Naive thymus-derived CD8-positive, alpha-beta T cell (primary cell): Measurements from ENCODE around the gene SLC22A1. TPM values are rescaled to one million over a fixed set of nuclear protein-coding genes. Genes with fewer than 3 reads are reported as not detected.
"Not testable (repeated sequence)": the region's sequence is repeated elsewhere in the genome, so short reads cannot be mapped to it uniquely, and the experiment has no call there.

ENCODE experiments used
- ATAC-seq, 2 donors: fragments of 150-1000 bp; cut with Tn5 transposase in 1 of 2; sonication (Bioruptor Pico), chemical (Tn5 transposase) in 1 of 2; 1 replicate in 1 of 2; 2 replicates in 1 of 2; pipeline ENCODE4 v1.10.0; 2021; ENCODE audit warnings: mild to moderate bottlenecking in 2 of 2, moderate library complexity in 2 of 2
- POLR2A ChIA-PET: fragments of 350-600 bp; sonication (Branson Sonifier 250); formaldehyde crosslinking; loops from one replicate; lab custom pipeline; 2021; ENCODE audit warnings: antibody characterized with exemption; lab: Charles Lee
- DNase-seq, 10 donors: peaks; one replicate each; pipeline versions ENCODE4 v3.0.0 to v3.0.0-alpha.2; 2020 to 2022
- H3K27ac Mint-ChIP-seq, 10 donors: one replicate each; pipeline ENCODE4 v1.8.0; 2020 to 2022; ENCODE audit warnings: mild to moderate bottlenecking in 10 of 10, mixed read lengths in 10 of 10, moderate library complexity in 4 of 10, inconsistent platforms in 1 of 10
- H3K27me3 Mint-ChIP-seq, 5 donors: one replicate each; pipeline ENCODE4 v1.8.0; 2021 to 2022; ENCODE audit warnings: mixed read lengths in 5 of 5
- H3K36me3 Mint-ChIP-seq, 3 donors: one replicate each; pipeline ENCODE4 v1.8.0; 2020 to 2022; ENCODE audit warnings: mixed read lengths in 3 of 3, mild to moderate bottlenecking in 2 of 3, inconsistent platforms in 1 of 3
- H3K4me1 Mint-ChIP-seq, 4 donors: one replicate each; pipeline ENCODE4 v1.8.0; 2021 to 2022; ENCODE audit warnings: mixed read lengths in 4 of 4
- H3K4me3 Mint-ChIP-seq, 10 donors: one replicate each; pipeline ENCODE4 v1.8.0; 2020 to 2022; ENCODE audit warnings: mild to moderate bottlenecking in 10 of 10, mixed read lengths in 10 of 10, moderate library complexity in 6 of 10, inconsistent platforms in 1 of 10
- H3K9me3 Mint-ChIP-seq, 9 donors: one replicate each; pipeline ENCODE4 v1.8.0; 2020 to 2022; ENCODE audit warnings: mixed read lengths in 9 of 9, mild to moderate bottlenecking in 3 of 9, inconsistent platforms in 1 of 9, moderate library complexity in 1 of 9
- polyA plus RNA-seq, 3 donors: library from polyadenylated mRNA; unstranded; fragments of 300-500 nt; fragmentation: Illumina TruSeq; gene quantifications; one replicate each; pipeline ENCODE4 v1.2.3, GENCODE V29; 2021
- total RNA-seq, 8 experiments: library from RNA in 2 of 8; stranded (reverse) in 2 of 8; gene quantifications; one replicate each; pipeline ENCODE4 v1.2.3 and lab custom pipeline; 2021 to 2026

The SLC22A1 gene
- total and polyA plus RNA-seq, 5 experiments from 2014 or later: 0.18 to 2.3 (median 1.5) TPM; not detected in 2

- Mint-ChIP-seq H3K36me3 (peaks cover 5 to 21% (median 10%) of the 10 kb centered on the region in 3 donors), H3K4me1 (peaks cover 0 to 14% (median 7%) of the 10 kb centered on the region in 4 donors)
- POLR2A ChIA-PET, H3K4me3 Mint-ChIP-seq, H3K9me3 Mint-ChIP-seq, DNase-seq, ATAC-seq, H3K27me3 Mint-ChIP-seq, H3K27ac Mint-ChIP-seq: not testable (repeated sequence)
Observed at GRCh38 chr6:160114536-160114935, 7.1 kb upstream of the SLC22A1 start.

- Mint-ChIP-seq H3K27me3 (no peaks in the 10 kb centered on the region), H3K9me3 (peaks cover 0 to 2% (median 0%) of the 10 kb centered on the region in 9 donors), H3K27ac (no peak overlapping the region), H3K36me3 (peaks cover 6 to 22% (median 10%) of the 10 kb centered on the region in 3 donors), H3K4me1 (peaks cover 0 to 8% (median 5%) of the 10 kb centered on the region in 4 donors), H3K4me3 (no peak overlapping the region)
- ATAC-seq (no peak), DNase-seq (no peak)
- POLR2A ChIA-PET: no interaction called here
Observed at GRCh38 chr6:160115421-160115820, 6.2 kb upstream of the SLC22A1 start.

GRCh38 chr6:160116411-160116810 is 5.2 kb upstream of the SLC22A1 start:
- no peak overlapping the region for H3K27ac Mint-ChIP-seq
- no peak for ATAC-seq

GRCh38 chr6:160117137-160117536 is 4.5 kb upstream of the SLC22A1 start:
- Mint-ChIP-seq H3K27me3 (no peaks in the 10 kb centered on the region), H3K36me3 (peaks cover 6 to 22% (median 10%) of the 10 kb centered on the region in 3 donors)
- POLR2A ChIA-PET: no interaction called here

More at GRCh38 chr6:160116411-160116810, 5.2 kb upstream of the SLC22A1 start:
- Mint-ChIP-seq H3K27me3 (no peaks in the 10 kb centered on the region), H3K4me1 (no peaks in the 10 kb centered on the region), H3K36me3 (peaks cover 6 to 22% (median 10%) of the 10 kb centered on the region in 3 donors), H3K4me3 (no peak overlapping the region), H3K9me3 (peaks cover 0 to 2% (median 0%) of the 10 kb centered on the region in 9 donors)
- no peak for DNase-seq
- POLR2A ChIA-PET: no interaction called here

GRCh38 chr6:160118620-160119229 is 2.9 kb upstream of the SLC22A1 start:
- DNase-seq (no peak), ATAC-seq (no peak)
- Mint-ChIP-seq H3K4me1 (no peaks in the 10 kb centered on the region), H3K4me3 (no peak overlapping the region), H3K27ac (no peak overlapping the region), H3K9me3 (peaks cover 0 to 2% (median 0%) of the 10 kb centered on the region in 9 donors), H3K36me3 (peaks cover 3 to 21% (median 6%) of the 10 kb centered on the region in 3 donors), H3K27me3 (peaks cover 0 to 6% (median 0%) of the 10 kb centered on the region in 5 donors)
- POLR2A ChIA-PET: no interaction called here

More at GRCh38 chr6:160117137-160117536, 4.5 kb upstream of the SLC22A1 start:
- H3K4me1 Mint-ChIP-seq: no peaks in the 10 kb centered on the region
- peaks cover 0 to 2% (median 0%) of the 10 kb centered on the region in 9 donors for H3K9me3 Mint-ChIP-seq
- no peak overlapping the region for H3K4me3 Mint-ChIP-seq
- DNase-seq (no peak), ATAC-seq (no peak)
- no peak overlapping the region for H3K27ac Mint-ChIP-seq

GRCh38 chr6:160120087-160120486 is 1.5 kb upstream of the SLC22A1 start:
- Mint-ChIP-seq H3K4me1 (peaks cover 0 to 2% (median 0%) of the 10 kb centered on the region in 4 donors), H3K4me3 (no peak overlapping the region), H3K27ac (no peak overlapping the region), H3K9me3 (peaks cover 0 to 4% (median 0%) of the 10 kb centered on the region in 9 donors), H3K36me3 (peaks cover 3 to 25% (median 6%) of the 10 kb centered on the region in 3 donors), H3K27me3 (peaks cover 0 to 8% (median 0%) of the 10 kb centered on the region in 5 donors)
- POLR2A ChIA-PET: no interaction called here
- DNase-seq: no peak
- ATAC-seq: no peak

GRCh38 chr6:160121981-160122380 is 366 bp downstream of the SLC22A1 start:
- ATAC-seq (no peak), DNase-seq (no peak)
- Mint-ChIP-seq H3K4me3 (no peak overlapping the region), H3K27ac (no peak overlapping the region), H3K36me3 (peaks cover 2 to 26% (median 6%) of the 10 kb centered on the region in 3 donors), H3K9me3 (peaks cover 0 to 4% (median 0%) of the 10 kb centered on the region in 9 donors), H3K27me3 (peaks cover 0 to 8% (median 0%) of the 10 kb centered on the region in 5 donors), H3K4me1 (peaks cover 0 to 2% (median 0%) of the 10 kb centered on the region in 4 donors)
- POLR2A ChIA-PET: no interaction called here

- Mint-ChIP-seq H3K9me3 (peaks cover 0 to 4% (median 0%) of the 10 kb centered on the region in 9 donors), H3K27me3 (peaks cover 0 to 8% (median 0%) of the 10 kb centered on the region in 5 donors), H3K4me1 (peaks cover 0 to 2% (median 0%) of the 10 kb centered on the region in 4 donors), H3K4me3 (no peak overlapping the region), H3K36me3 (peaks cover 0 to 20% (median 6%) of the 10 kb centered on the region in 3 donors), H3K27ac (no peak overlapping the region)
- DNase-seq (no peak), ATAC-seq (no peak)
- POLR2A ChIA-PET: no interaction called here
Observed at GRCh38 chr6:160122744-160123143, 1.1 kb downstream of the SLC22A1 start.

- H3K4me1 Mint-ChIP-seq: peaks cover 0 to 2% (median 0%) of the 10 kb centered on the region in 4 donors
- H3K27me3 Mint-ChIP-seq: peaks cover 0 to 8% (median 0%) of the 10 kb centered on the region in 5 donors
- peaks cover 0 to 13% (median 6%) of the 10 kb centered on the region in 3 donors for H3K36me3 Mint-ChIP-seq
- ATAC-seq (no peak), DNase-seq (no peak)
- peaks cover 0 to 4% (median 0%) of the 10 kb centered on the region in 9 donors for H3K9me3 Mint-ChIP-seq
- peak overlapping the region in 1 of 10 donors; percentile 31 for H3K27ac Mint-ChIP-seq
- POLR2A ChIA-PET: no interaction called here
- no peak overlapping the region for H3K4me3 Mint-ChIP-seq
Observed at GRCh38 chr6:160124007-160124406, 2.4 kb downstream of the SLC22A1 start.

GRCh38 chr6:160124605-160125004 is 3.0 kb downstream of the SLC22A1 start:
- Mint-ChIP-seq H3K9me3 (peaks cover 0 to 4% (median 0%) of the 10 kb centered on the region in 9 donors), H3K27ac (peak overlapping the region in 1 of 10 donors; percentile 15), H3K4me1 (peaks cover 0 to 2% (median 0%) of the 10 kb centered on the region in 4 donors), H3K36me3 (peaks cover 0 to 7% (median under 1%) of the 10 kb centered on the region in 3 donors), H3K4me3 (peak overlapping the region in 1 of 10 donors; percentile 56), H3K27me3 (peaks cover 0 to 8% (median 0%) of the 10 kb centered on the region in 5 donors)
- ATAC-seq (no peak), DNase-seq (no peak)
- POLR2A ChIA-PET: no interaction called here

GRCh38 chr6:160125105-160125504 is 3.5 kb downstream of the SLC22A1 start:
- DNase-seq, POLR2A ChIA-PET, H3K4me1 Mint-ChIP-seq, H3K4me3 Mint-ChIP-seq, H3K27ac Mint-ChIP-seq, H3K27me3 Mint-ChIP-seq, ATAC-seq, H3K36me3 Mint-ChIP-seq, H3K9me3 Mint-ChIP-seq: not testable (repeated sequence)

- Mint-ChIP-seq H3K4me3 (no peak overlapping the region), H3K9me3 (peaks cover 0 to 4% (median 0%) of the 10 kb centered on the region in 9 donors), H3K36me3 (peaks cover 0 to 7% (median 0%) of the 10 kb centered on the region in 3 donors), H3K27ac (peak overlapping the region in 2 of 10 donors; percentile 6 to 31), H3K4me1 (peaks cover 0 to 7% (median 0%) of the 10 kb centered on the region in 4 donors), H3K27me3 (peaks cover 0 to 8% (median 0%) of the 10 kb centered on the region in 5 donors)
- POLR2A ChIA-PET: no interaction called here
- ATAC-seq (no peak), DNase-seq (no peak)
Observed at GRCh38 chr6:160127270-160128124, 5.9 kb downstream of the SLC22A1 start.
